ENCODE data around the gene STK4. TPM values are rescaled to one million over a fixed set of nuclear protein-coding genes. Genes with fewer than 3 reads are reported as not detected.

The STK4 gene
- total and polyA plus RNA-seq, 2 of the 4 experiments (the other 2 are of a cell fraction) = 10.2 to 22.2 TPM

GRCh38 chr20:44941120-44941691, 25.1 kb upstream of the STK4 start:
- Histone ChIP-seq H4K91ac (ENCODE audit: insufficient read depth, low read depth, low read length) (no peak overlapping the region), H3K36me3 (ENCODE audit: control insufficient read depth, insufficient read depth, low read length) (peaks cover 48% of the 10 kb centered on the region), H3K79me1 (ENCODE audit: low read depth in 1 of 2, low read length in 2 of 2) (peaks cover 0 to 8% of the 10 kb centered on the region in 2 experiments; a peak in 1 of 4 replicates), H2BK120ac (ENCODE audit: low read depth, low read length) (no peak overlapping the region), H3K9ac (ENCODE audit: low read depth, low read length) (no peak overlapping the region), H2AK9ac (replicated peaks; ENCODE audit: low read depth, low read length, poor library complexity) (no peak overlapping the region), H4K8ac (ENCODE audit: low read depth in 2 of 2, low read length in 2 of 2) (no peak overlapping the region), H2AFZ (replicated peaks; ENCODE audit: low read length, poor library complexity) (no peak overlapping the region), H3K27me3 (ENCODE audit: control insufficient read depth, insufficient read depth, low read length) (no peaks in the 10 kb centered on the region), H3K23ac (ENCODE audit: low read depth, low read length) (no peak overlapping the region), H3K4me3 (ENCODE audit: insufficient read depth, low read depth, low read length) (no peak overlapping the region), H4K20me1 (ENCODE audit: insufficient read depth, low read length) (no peaks in the 10 kb centered on the region), H2AK5ac (ENCODE audit: low read depth, low read length) (no peak overlapping the region), H3K9me3 (ENCODE audit: control insufficient read depth, insufficient read depth, low read length) (no peaks in the 10 kb centered on the region), H2BK5ac (ENCODE audit: low read depth, low read length, poor library complexity, severe bottlenecking) (no peak overlapping the region), H2BK15ac (ENCODE audit: low read depth, low read length) (no peak overlapping the region), H3K18ac (ENCODE audit: low read depth, low read length) (no peak overlapping the region), H3K14ac (replicated peaks; ENCODE audit: low read depth, low read length) (no peak overlapping the region), H3K4me1 (ENCODE audit: control insufficient read depth, insufficient read depth, low read length) (no peaks in the 10 kb centered on the region), H3K4ac (ENCODE audit: low read depth, low read length) (no peak overlapping the region), H3K4me2 (ENCODE audit: low read depth, low read length) (no peak overlapping the region), H4K5ac (ENCODE audit: low read depth, low read length) (no peak overlapping the region), H2BK20ac (ENCODE audit: low read depth, low read length) (no peak overlapping the region), H3K27ac (ENCODE audit: insufficient read depth, low read length) (no peak overlapping the region), H3K9me1 (ENCODE audit: insufficient read depth, low read length) (peaks cover 6% of the 10 kb centered on the region; the same call in 1 of the 2 replicates), H3K56ac (ENCODE audit: extremely low read depth, insufficient read depth, low read length) (no peak overlapping the region)
- intact Hi-C loops (cut with micrococcal nuclease) = no loop called here
- in situ Hi-C loops (cut with MboI; ENCODE audit: low sequenced_read_pairs) = no loop called here
- DNase-seq = no peak
- ChIA-PET POLR2A (ENCODE audit: unreplicated experiment) (no interaction called here), CTCF (interaction anchor here (0.9 kb wide), 1 partner anchor 352 kb away, joined by 3 read pairs; no protein-coding TSS in a partner anchor)
- WGBS, 2 experiments (ENCODE audit: extremely low coverage in 2 of 2, insufficient read length in 1 of 2) = 100% methylated on average over 1 of the region's 7 CpGs; no CpG with 5 or more reads in 1 of the 2 experiments
- no TSS peak for BruUV-seq (replicated peaks)
- TF ChIP-seq SMC3 (IDR thresholded peaks at IDR 0.05; ENCODE audit: low read depth, low read length) = no peak
- no peak for TF ChIP-seq MAFK (IDR thresholded peaks at IDR 0.05; ENCODE audit: low read depth, low read length)
- TF ChIP-seq, protein P1, sequence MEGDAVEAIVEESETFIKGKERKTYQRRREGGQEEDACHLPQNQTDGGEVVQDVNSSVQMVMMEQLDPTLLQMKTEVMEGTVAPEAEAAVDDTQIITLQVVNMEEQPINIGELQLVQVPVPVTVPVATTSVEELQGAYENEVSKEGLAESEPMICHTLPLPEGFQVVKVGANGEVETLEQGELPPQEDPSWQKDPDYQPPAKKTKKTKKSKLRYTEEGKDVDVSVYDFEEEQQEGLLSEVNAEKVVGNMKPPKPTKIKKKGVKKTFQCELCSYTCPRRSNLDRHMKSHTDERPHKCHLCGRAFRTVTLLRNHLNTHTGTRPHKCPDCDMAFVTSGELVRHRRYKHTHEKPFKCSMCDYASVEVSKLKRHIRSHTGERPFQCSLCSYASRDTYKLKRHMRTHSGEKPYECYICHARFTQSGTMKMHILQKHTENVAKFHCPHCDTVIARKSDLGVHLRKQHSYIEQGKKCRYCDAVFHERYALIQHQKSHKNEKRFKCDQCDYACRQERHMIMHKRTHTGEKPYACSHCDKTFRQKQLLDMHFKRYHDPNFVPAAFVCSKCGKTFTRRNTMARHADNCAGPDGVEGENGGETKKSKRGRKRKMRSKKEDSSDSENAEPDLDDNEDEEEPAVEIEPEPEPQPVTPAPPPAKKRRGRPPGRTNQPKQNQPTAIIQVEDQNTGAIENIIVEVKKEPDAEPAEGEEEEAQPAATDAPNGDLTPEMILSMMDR (conservative IDR thresholded peaks at IDR 0.05; ENCODE audit: low read depth, low read length) = no peak
- TF ChIP-seq POLR2A (IDR thresholded peaks at IDR 0.05; ENCODE audit: low read depth, low read length) = no peak
- TF ChIP-seq MAZ (IDR thresholded peaks at IDR 0.05; ENCODE audit: borderline replicate concordance, low read depth, low read length) = no peak
- no peak for TF ChIP-seq RCOR1 (IDR thresholded peaks at IDR 0.05; ENCODE audit: insufficient replicate concordance, low read length)
- TF ChIP-seq MXI1 (IDR thresholded peaks at IDR 0.05; ENCODE audit: borderline replicate concordance, low read depth, low read length) = no peak
- TF ChIP-seq RFX5 (IDR thresholded peaks at IDR 0.05; ENCODE audit: low read depth, low read length) = no peak
- TF ChIP-seq, protein P2, sequence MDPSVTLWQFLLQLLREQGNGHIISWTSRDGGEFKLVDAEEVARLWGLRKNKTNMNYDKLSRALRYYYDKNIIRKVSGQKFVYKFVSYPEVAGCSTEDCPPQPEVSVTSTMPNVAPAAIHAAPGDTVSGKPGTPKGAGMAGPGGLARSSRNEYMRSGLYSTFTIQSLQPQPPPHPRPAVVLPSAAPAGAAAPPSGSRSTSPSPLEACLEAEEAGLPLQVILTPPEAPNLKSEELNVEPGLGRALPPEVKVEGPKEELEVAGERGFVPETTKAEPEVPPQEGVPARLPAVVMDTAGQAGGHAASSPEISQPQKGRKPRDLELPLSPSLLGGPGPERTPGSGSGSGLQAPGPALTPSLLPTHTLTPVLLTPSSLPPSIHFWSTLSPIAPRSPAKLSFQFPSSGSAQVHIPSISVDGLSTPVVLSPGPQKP (IDR thresholded peaks at IDR 0.05; ENCODE audit: borderline replicate concordance, low read depth, low read length) = no peak
- TF ChIP-seq, protein P3, sequence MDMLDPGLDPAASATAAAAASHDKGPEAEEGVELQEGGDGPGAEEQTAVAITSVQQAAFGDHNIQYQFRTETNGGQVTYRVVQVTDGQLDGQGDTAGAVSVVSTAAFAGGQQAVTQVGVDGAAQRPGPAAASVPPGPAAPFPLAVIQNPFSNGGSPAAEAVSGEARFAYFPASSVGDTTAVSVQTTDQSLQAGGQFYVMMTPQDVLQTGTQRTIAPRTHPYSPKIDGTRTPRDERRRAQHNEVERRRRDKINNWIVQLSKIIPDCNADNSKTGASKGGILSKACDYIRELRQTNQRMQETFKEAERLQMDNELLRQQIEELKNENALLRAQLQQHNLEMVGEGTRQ (IDR thresholded peaks at IDR 0.05; ENCODE audit: low read depth, low read length) = no peak
- TF ChIP-seq FOS (IDR thresholded peaks at IDR 0.05; ENCODE audit: low read depth, low read length) = no peak
- TF ChIP-seq RAD21 (IDR thresholded peaks at IDR 0.05; ENCODE audit: low read length) = no peak
- dilution Hi-C loops (cut with HindIII; ENCODE audit: low sequenced_read_pairs, unreplicated experiment) = no loop called here
- ATAC-seq (ENCODE audit: low read depth) = no peak
